H1 (cell line): ENCODE results near the gene MATN1. TPM values are rescaled to one million over a fixed set of nuclear protein-coding genes. Genes with fewer than 3 reads are reported as not detected.

ENCODE experiments used
- EZH2 ChIP-seq: fragments of 200-600 bp; sonication (generic); IDR thresholded peaks from 2 replicates; pipeline ENCODE4 v1.7.1; 2012; ENCODE audit warnings: low read depth, mild to moderate bottlenecking, moderate library complexity, low read length, inconsistent platforms; ENCODE audit not compliant: severe bottlenecking
- JUN ChIP-seq: IDR thresholded peaks from 2 replicates; pipeline ENCODE4 v1.6.1; 2011; ENCODE audit warnings: low read depth, mild to moderate bottlenecking, improper control_type of control experiment, low read length
- NANOG ChIP-seq: IDR thresholded peaks from 2 replicates; pipeline ENCODE4 v1.6.1; 2011; ENCODE audit warnings: low read length, low read depth, mild to moderate bottlenecking, inconsistent platforms; ENCODE audit not compliant: insufficient read depth, poor library complexity, severe bottlenecking
- polyA plus RNA-seq, 7 experiments: library from polyadenylated mRNA; depleted of rRNA in 3 of 7; stranded (reverse) in 5 of 7; unstranded in 2 of 7; fragments of >200 nt in 5 of 7; fragments of 200-250 nt in 2 of 7; gene quantifications; 1 replicate in 5 of 7; 2 replicates in 1 of 7; 4 replicates in 1 of 7; pipeline versions ENCODE4 v1.2.1 to v1.2.3, GENCODE V29; 2011 to 2013; ENCODE audit warnings: missing spikeins in 2 of 7, mixed read lengths in 2 of 7
- total RNA-seq: library from RNA; stranded (reverse); fragmentation: NEBNext Ultra II Directional; extraction: Animal tissue kit (Norgen Biotek cat#: 25700); gene quantifications from 2 replicates; pipeline ENCODE4 v1.2.1, GENCODE V29; 2021

The MATN1 gene
- total and polyA plus RNA-seq, 2 of the 8 experiments (the other 6 are each of a cell fraction or from before 2014, with no cell fraction given) = 0.12 to 0.28 TPM

GRCh38 chr1:30748098-30748698 lies 24.8 kb upstream of the MATN1 start (continued):
- TF ChIP-seq EZH2 (no peak), NANOG (no peak), JUN (no peak)
